GM21825 (cell line): Measurements from ENCODE around the gene CHAC1.

Experiments
- ATAC-seq: cut with Tn5 transposase; IDR thresholded peaks from one replicate; pipeline ENCODE4 v1.9.1; 2021; ENCODE audit warnings: mild to moderate bottlenecking, moderate library complexity; ENCODE audit not compliant: unreplicated experiment

The CHAC1 gene

GRCh38 chr15:40982855-40983254 lies 29.6 kb downstream of the CHAC1 start:
- ATAC-seq: no peak

GRCh38 chr15:40984406-40984805 lies 31.1 kb downstream of the CHAC1 start:
- no peak for ATAC-seq

- no peak for ATAC-seq
Measured at GRCh38 chr15:40984964-40985363, 31.7 kb downstream of the CHAC1 start.

GRCh38 chr15:40985541-40986330 lies 32.5 kb downstream of the CHAC1 start:
- ATAC-seq: no peak

- no peak for ATAC-seq
Measured at GRCh38 chr15:40986820-40987219, 33.5 kb downstream of the CHAC1 start.

GRCh38 chr15:40988156-40988555 lies 34.9 kb downstream of the CHAC1 start:
- no peak for ATAC-seq

- no peak for ATAC-seq
Measured at GRCh38 chr15:40990080-40990479, 36.8 kb downstream of the CHAC1 start.

GRCh38 chr15:40990789-40991188 lies 37.5 kb downstream of the CHAC1 start:
- ATAC-seq: no peak

- ATAC-seq: no peak
Measured at GRCh38 chr15:40991355-40991754, 38.1 kb downstream of the CHAC1 start.

GRCh38 chr15:40992241-40992741 lies 39.0 kb downstream of the CHAC1 start:
- no peak for ATAC-seq

- ATAC-seq: no peak
Measured at GRCh38 chr15:40992825-40993224, 39.6 kb downstream of the CHAC1 start.

- ATAC-seq: no peak
Measured at GRCh38 chr15:40995656-40996055, 42.4 kb downstream of the CHAC1 start.

- no peak for ATAC-seq
Measured at GRCh38 chr15:40999190-40999589, 45.9 kb downstream of the CHAC1 start.

GRCh38 chr15:41001524-41002214 lies 48.4 kb downstream of the CHAC1 start:
- ATAC-seq: no peak

- ATAC-seq: no peak
Measured at GRCh38 chr15:41004490-41004889, 51.2 kb downstream of the CHAC1 start.
